COLO668 (cell line): ENCODE results near the gene CDH24.
"Not testable (repeated sequence)": the region's sequence is repeated elsewhere in the genome, so short reads cannot be mapped to it uniquely, and the experiment has no call there.

Experiments
- DNase-seq: peaks from one replicate; lab custom pipeline; 2025; ENCODE audit not compliant: unreplicated experiment; lab: John Stamatoyannopoulos, UW

Gene CDH24

GRCh38 chr14:23021434-23021833 lies 35.9 kb downstream of the CDH24 start:
- no peak for DNase-seq

- DNase-seq, result no peak
Observed at GRCh38 chr14:23020143-23021128, 36.9 kb downstream of the CDH24 start.

- no peak for DNase-seq
Observed at GRCh38 chr14:23018107-23018506, 39.2 kb downstream of the CDH24 start.

- DNase-seq, result no peak
Observed at GRCh38 chr14:23017091-23017490, 40.2 kb downstream of the CDH24 start.

GRCh38 chr14:23015618-23016017 lies 41.7 kb downstream of the CDH24 start:
- no peak for DNase-seq

GRCh38 chr14:23013749-23014054 lies 43.6 kb downstream of the CDH24 start:
- not testable (repeated sequence) for DNase-seq

- no peak for DNase-seq
Observed at GRCh38 chr14:23013054-23013748, 44.1 kb downstream of the CDH24 start.

- peak; percentile 90 for DNase-seq
Observed at GRCh38 chr14:23009939-23010726, 47.2 kb downstream of the CDH24 start, which contains the start of gene C14orf93. C14orf93 (minus strand) TSS chr14:23010143; CDS start chr14:22999023, 11,120 bp downstream.

GRCh38 chr14:23009483-23009938 lies 47.8 kb downstream of the CDH24 start:
- DNase-seq, result peak; percentile 4

- no peak for DNase-seq
Observed at GRCh38 chr14:23008831-23009230, 48.5 kb downstream of the CDH24 start.

GRCh38 chr14:23006544-23007419 lies 50.5 kb downstream of the CDH24 start:
- peak; percentile 98 for DNase-seq

- no peak for DNase-seq
Observed at GRCh38 chr14:23006188-23006534, 51.2 kb downstream of the CDH24 start.

- DNase-seq, result no peak
Observed at GRCh38 chr14:23005451-23006187, 51.7 kb downstream of the CDH24 start.

- DNase-seq, result not testable (repeated sequence)
Observed at GRCh38 chr14:23004274-23004673, 53.0 kb downstream of the CDH24 start.

GRCh38 chr14:23002592-23002991 lies 54.7 kb downstream of the CDH24 start:
- DNase-seq, result no peak

- DNase-seq, result no peak
Observed at GRCh38 chr14:23000860-23001259, 56.5 kb downstream of the CDH24 start.

- no peak for DNase-seq
Observed at GRCh38 chr14:22998329-22999012, 58.8 kb downstream of the CDH24 start.

- no peak for DNase-seq
Observed at GRCh38 chr14:22997676-22998323, 59.5 kb downstream of the CDH24 start.
